Activated B cell treated with CpG ODN at 0.5 μM for 24 hours (primary cell): ENCODE measurements around the gene LGR6. TPM values are rescaled to one million over a fixed set of nuclear protein-coding genes. Genes with fewer than 3 reads are reported as not detected.

Source experiments
- ATAC-seq: fragments of 200-7000 bp; cut with Tn5 transposase; one replicate; pipeline ENCODE4 v1.10.0; 2021; ENCODE audit warnings: low read depth, mild to moderate bottlenecking, moderate library complexity
- CTCF ChIA-PET: fragments of 350-600 bp; sonication (Branson Sonifier 250); formaldehyde crosslinking; loops from one replicate; lab custom pipeline; 2021; ENCODE audit warnings: antibody characterized with exemption; lab: Charles Lee
- POLR2A ChIA-PET: fragments of 350-600 bp; sonication (Branson Sonifier 250); formaldehyde crosslinking; loops from one replicate; lab custom pipeline; 2021; ENCODE audit warnings: antibody characterized with exemption; lab: Charles Lee
- DNase-seq: peaks from one replicate; pipeline ENCODE4 v3.0.0; 2022
- H3K27ac Mint-ChIP-seq: one replicate; pipeline ENCODE4 v1.8.0; 2020; ENCODE audit warnings: mixed read lengths
- H3K27me3 Mint-ChIP-seq: one replicate; pipeline ENCODE4 v1.8.0; 2021; ENCODE audit warnings: mixed read lengths
- H3K36me3 Mint-ChIP-seq: one replicate; pipeline ENCODE4 v1.8.0; 2021; ENCODE audit warnings: low read depth, mixed read lengths
- H3K4me1 Mint-ChIP-seq: one replicate; pipeline ENCODE4 v1.8.0; 2021; ENCODE audit warnings: mixed read lengths
- H3K4me3 Mint-ChIP-seq: one replicate; pipeline ENCODE4 v1.8.0; 2020; ENCODE audit warnings: mild to moderate bottlenecking, mixed read lengths
- H3K9me3 Mint-ChIP-seq: one replicate; pipeline ENCODE4 v1.8.0; 2020; ENCODE audit warnings: mixed read lengths
- CTCF ChIP-seq: fragments of 200-600 bp; IDR thresholded peaks from one replicate; pipeline ENCODE4 v1.8.0; 2022; ENCODE audit warnings: antibody characterized with exemption, mild to moderate bottlenecking
- intact Hi-C: fragments of 100-400 bp; cut with micrococcal nuclease; formaldehyde crosslinking; loops from one replicate; pipeline ENCODE4 v1.15.1; 2024
- total RNA-seq: library from RNA; stranded (reverse); gene quantifications from 2 replicates; pipeline ENCODE4 v1.2.3, GENCODE V29; 2022

The LGR6 gene
- total RNA-seq, 1 donor from 2014 or later = not detected

- H3K4me3 Mint-ChIP-seq = no peak overlapping the region
- DNase-seq = no peak
Observed at GRCh38 chr1:202234331-202235002, 40.9 kb downstream of the LGR6 start.

GRCh38 chr1:202235003-202235660, 41.5 kb downstream of the LGR6 start:
- POLR2A ChIA-PET = no interaction called here
- ATAC-seq (no peak), DNase-seq (no peak)
- Mint-ChIP-seq H3K27me3 (peaks cover 18% of the 10 kb centered on the region), H3K36me3 (no peaks in the 10 kb centered on the region), H3K4me1 (no peaks in the 10 kb centered on the region), H3K27ac (no peak overlapping the region), H3K4me3 (no peak overlapping the region), H3K9me3 (no peaks in the 10 kb centered on the region)
- intact Hi-C loops = no loop called here
- no peak for TF ChIP-seq CTCF
- CTCF ChIA-PET = no interaction called here

More at GRCh38 chr1:202234331-202235002, 40.9 kb downstream of the LGR6 start:
- no peak for TF ChIP-seq CTCF
- H3K36me3 Mint-ChIP-seq = no peaks in the 10 kb centered on the region
- POLR2A ChIA-PET = no interaction called here
- H3K27ac Mint-ChIP-seq = no peak overlapping the region
- no peaks in the 10 kb centered on the region for H3K4me1 Mint-ChIP-seq
- no peak for ATAC-seq
- H3K27me3 Mint-ChIP-seq = peaks cover 18% of the 10 kb centered on the region
- intact Hi-C loops = no loop called here
- CTCF ChIA-PET = no interaction called here
- no peaks in the 10 kb centered on the region for H3K9me3 Mint-ChIP-seq

- H3K4me3 Mint-ChIP-seq = no peak overlapping the region
- CTCF ChIA-PET = no interaction called here
Observed at GRCh38 chr1:202235856-202236837, 42.5 kb downstream of the LGR6 start.

GRCh38 chr1:202237052-202237451, 43.5 kb downstream of the LGR6 start:
- ATAC-seq (peak; percentile 45), DNase-seq (no peak)
- no peak overlapping the region for H3K4me3 Mint-ChIP-seq
- CTCF ChIA-PET = no interaction called here
- H3K36me3 Mint-ChIP-seq = no peaks in the 10 kb centered on the region
- no peak for TF ChIP-seq CTCF
- intact Hi-C loops = no loop called here
- no peaks in the 10 kb centered on the region for H3K9me3 Mint-ChIP-seq
- H3K4me1 Mint-ChIP-seq = no peaks in the 10 kb centered on the region
- POLR2A ChIA-PET = no interaction called here
- H3K27me3 Mint-ChIP-seq = peaks cover 26% of the 10 kb centered on the region
- H3K27ac Mint-ChIP-seq = no peak overlapping the region

More at GRCh38 chr1:202235856-202236837, 42.5 kb downstream of the LGR6 start:
- intact Hi-C loops = no loop called here
- peak; percentile 61 for TF ChIP-seq CTCF
- Mint-ChIP-seq H3K27ac (no peak overlapping the region), H3K27me3 (peaks cover 20% of the 10 kb centered on the region), H3K36me3 (no peaks in the 10 kb centered on the region), H3K9me3 (no peaks in the 10 kb centered on the region), H3K4me1 (no peaks in the 10 kb centered on the region)
- ATAC-seq (peak; percentile 78), DNase-seq (peak; percentile 43)
- POLR2A ChIA-PET = no interaction called here
